Fibroblast of lung (primary cell): Measurements from ENCODE around the gene MON1A. TPM values are rescaled to one million over a fixed set of nuclear protein-coding genes. Genes with fewer than 3 reads are reported as not detected.

Experiments used
- DNase-seq, 2 donors: peaks; one replicate each; pipeline versions ENCODE4 v3.0.0 to v3.0.0-alpha.2; 2010; ENCODE audit warnings: low read depth in 2 of 2
- H2AFZ ChIP-seq: 2 replicates; pipeline ENCODE4 v1.5.1; 2012; ENCODE audit warnings: low read length, control low read depth, inconsistent platforms
- H3K27ac ChIP-seq: 2 replicates; pipeline ENCODE4 v1.5.1; 2011; ENCODE audit warnings: low read length, control low read depth; ENCODE audit not compliant: insufficient read depth
- H3K27me3 ChIP-seq: 2 replicates; pipeline ENCODE4 v1.5.1; 2011; ENCODE audit warnings: mild to moderate bottlenecking, low read length; ENCODE audit not compliant: control insufficient read depth, insufficient read depth
- H3K36me3 ChIP-seq: 2 replicates; pipeline ENCODE4 v1.5.1; 2011; ENCODE audit warnings: low read length; ENCODE audit not compliant: control insufficient read depth, insufficient read depth
- H3K4me1 ChIP-seq: 2 replicates; pipeline ENCODE4 v1.5.1; 2011; ENCODE audit warnings: low read length; ENCODE audit not compliant: control insufficient read depth, insufficient read depth; ENCODE audit errors: extremely low read depth
- H3K4me2 ChIP-seq: 2 replicates; pipeline ENCODE4 v1.5.1; 2011; ENCODE audit warnings: low read length, control low read depth; ENCODE audit not compliant: insufficient read depth; ENCODE audit errors: extremely low read depth
- H3K4me3 ChIP-seq, 4 experiments: fragments of 200-600 bp in 1 of 4; sonication (generic) in 1 of 4; replicated peaks in 1 of 4; 2 replicates each; pipeline ENCODE4 v1.5.1; 2011 to 2016; ENCODE audit warnings: low read length in 4 of 4, low read depth in 3 of 4, mild to moderate bottlenecking in 3 of 4, control low read depth in 2 of 4, inconsistent platforms in 1 of 4, mixed read lengths in 1 of 4; ENCODE audit not compliant: insufficient read depth in 1 of 4; ENCODE audit errors: control extremely low read depth in 1 of 4
- H3K79me2 ChIP-seq: 2 replicates; pipeline ENCODE4 v1.5.1; 2012; ENCODE audit warnings: mild to moderate bottlenecking, low read length, inconsistent platforms; ENCODE audit not compliant: control insufficient read depth, insufficient read depth
- H3K9ac ChIP-seq: 2 replicates; pipeline ENCODE4 v1.5.1; 2011; ENCODE audit warnings: mild to moderate bottlenecking, low read length, control low read depth; ENCODE audit not compliant: insufficient read depth
- H3K9me3 ChIP-seq: 2 replicates; pipeline ENCODE4 v1.5.1; 2012; ENCODE audit warnings: low read depth, low read length; ENCODE audit not compliant: control insufficient read depth, insufficient read depth
- H4K20me1 ChIP-seq: 2 replicates; pipeline ENCODE4 v1.5.1; 2011; ENCODE audit warnings: low read length; ENCODE audit not compliant: control insufficient read depth, insufficient read depth; ENCODE audit errors: extremely low read depth
- EZH2 ChIP-seq: IDR thresholded peaks from 2 replicates; pipeline ENCODE4 v1.5.1; 2012; ENCODE audit warnings: low read length, control low read depth, mild to moderate bottlenecking; ENCODE audit errors: missing control alignments
- polyA minus RNA-seq: library from RNA; depleted of rRNA, polyadenylated mRNA; stranded (reverse); fragments of >200 nt; gene quantifications from 2 replicates; pipeline ENCODE4 v1.2.3, GENCODE V29; 2011; ENCODE audit warnings: low replicate concordance
- polyA plus RNA-seq, 2 donors: library from polyadenylated mRNA; depleted of rRNA in 1 of 2; stranded (reverse) in 1 of 2; unstranded in 1 of 2; fragments of >200 nt; gene quantifications; 2 replicates each; pipeline ENCODE4 v1.2.1, GENCODE V29; 2011 to 2012; ENCODE audit warnings: missing spikeins in 1 of 2
- total RNA-seq: library from RNA; depleted of rRNA; stranded (reverse); fragments of >200 nt; gene quantifications from 2 replicates; pipeline ENCODE4 v1.2.1, GENCODE V29; 2014
- TF ChIP-seq, protein P1 (sequence below), 2 donors: IDR thresholded peaks in 1 of 2; conservative IDR thresholded peaks in 1 of 2; 1 replicate in 1 of 2; 2 replicates in 1 of 2; pipeline ENCODE4 v1.5.1; 2011 to 2012; ENCODE audit warnings: low read length in 2 of 2, control low read depth in 1 of 2, inconsistent platforms in 1 of 2, low read depth in 1 of 2, mild to moderate bottlenecking in 1 of 2

Gene MON1A, protein sequence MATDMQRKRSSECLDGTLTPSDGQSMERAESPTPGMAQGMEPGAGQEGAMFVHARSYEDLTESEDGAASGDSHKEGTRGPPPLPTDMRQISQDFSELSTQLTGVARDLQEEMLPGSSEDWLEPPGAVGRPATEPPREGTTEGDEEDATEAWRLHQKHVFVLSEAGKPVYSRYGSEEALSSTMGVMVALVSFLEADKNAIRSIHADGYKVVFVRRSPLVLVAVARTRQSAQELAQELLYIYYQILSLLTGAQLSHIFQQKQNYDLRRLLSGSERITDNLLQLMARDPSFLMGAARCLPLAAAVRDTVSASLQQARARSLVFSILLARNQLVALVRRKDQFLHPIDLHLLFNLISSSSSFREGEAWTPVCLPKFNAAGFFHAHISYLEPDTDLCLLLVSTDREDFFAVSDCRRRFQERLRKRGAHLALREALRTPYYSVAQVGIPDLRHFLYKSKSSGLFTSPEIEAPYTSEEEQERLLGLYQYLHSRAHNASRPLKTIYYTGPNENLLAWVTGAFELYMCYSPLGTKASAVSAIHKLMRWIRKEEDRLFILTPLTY
- total RNA-seq = 11.8 and 12.2 TPM in 2 replicates
- polyA plus RNA-seq = 6.7 and 9.3 TPM in 2 replicates
- 7.8 and 12.6 TPM in 2 replicates for polyA plus RNA-seq (2012)
- 10.1 and 12.9 TPM in 2 replicates for polyA minus RNA-seq

DNA sequence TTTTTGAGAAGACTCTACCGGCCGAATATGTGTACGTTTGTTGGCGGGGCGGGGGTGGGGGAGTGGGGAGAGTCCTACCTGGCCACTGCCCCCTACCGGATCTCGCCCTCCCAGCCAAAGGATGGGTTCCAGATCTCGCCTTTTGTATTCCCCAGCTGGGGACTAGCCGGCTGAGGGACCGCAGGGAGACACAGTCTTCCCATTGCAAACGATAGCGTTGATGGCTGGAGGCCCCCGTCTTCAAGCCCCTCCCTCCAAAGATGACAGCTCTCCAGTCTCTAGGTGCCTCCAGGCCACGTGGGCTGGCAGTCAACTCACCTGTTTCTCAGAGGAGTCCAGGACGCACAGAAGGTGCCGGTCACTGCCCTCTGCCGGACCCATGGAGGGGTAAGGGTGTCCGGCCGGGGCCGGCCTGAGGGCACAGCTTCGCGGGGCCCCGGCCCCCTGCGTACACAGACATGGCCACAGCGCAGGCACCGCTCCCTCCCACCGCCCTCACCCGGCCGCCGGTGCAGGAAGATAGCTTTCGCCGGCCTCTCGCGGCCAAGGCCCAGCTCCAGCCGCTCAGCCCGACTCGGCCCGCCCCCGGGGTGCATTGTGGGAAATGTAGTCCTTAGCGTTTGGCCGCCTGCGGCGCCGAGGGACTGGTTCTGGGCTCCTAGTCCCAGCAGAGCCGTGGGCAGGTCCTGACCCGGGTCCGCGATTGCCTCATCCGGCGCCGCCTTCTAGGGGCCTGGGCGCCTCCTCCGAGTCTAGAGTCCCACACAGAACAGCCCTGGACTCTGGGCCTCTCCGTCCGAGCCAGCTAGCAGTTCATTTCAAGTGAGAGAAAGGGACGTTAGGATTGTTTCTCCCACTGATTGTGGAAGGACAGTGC, at the start of gene MON1A:
Gene MON1A, minus strand, starts transcription at position 521 of the 877 bp plus-strand sequence. CDS start 16,465 bp downstream, outside the sequence.
- H3K4me3 ChIP-seq = peak within 1 kb of the TSS; percentile 66 to 93 (median 90)
- peak within 1 kb of the TSS; percentile 91 for H3K4me2 ChIP-seq
- peaks cover 2% of the 10 kb centered on the region for H3K79me2 ChIP-seq
- no peaks in the 10 kb centered on the region for H4K20me1 ChIP-seq
- peak within 1 kb of the TSS; percentile 66 for H3K9ac ChIP-seq
- no peaks in the 10 kb centered on the region for H3K36me3 ChIP-seq
- peak within 1 kb of the TSS; percentile 99 for H2AFZ ChIP-seq
- H3K9me3 ChIP-seq = no peaks in the 10 kb centered on the region
- TF ChIP-seq, protein P1, sequence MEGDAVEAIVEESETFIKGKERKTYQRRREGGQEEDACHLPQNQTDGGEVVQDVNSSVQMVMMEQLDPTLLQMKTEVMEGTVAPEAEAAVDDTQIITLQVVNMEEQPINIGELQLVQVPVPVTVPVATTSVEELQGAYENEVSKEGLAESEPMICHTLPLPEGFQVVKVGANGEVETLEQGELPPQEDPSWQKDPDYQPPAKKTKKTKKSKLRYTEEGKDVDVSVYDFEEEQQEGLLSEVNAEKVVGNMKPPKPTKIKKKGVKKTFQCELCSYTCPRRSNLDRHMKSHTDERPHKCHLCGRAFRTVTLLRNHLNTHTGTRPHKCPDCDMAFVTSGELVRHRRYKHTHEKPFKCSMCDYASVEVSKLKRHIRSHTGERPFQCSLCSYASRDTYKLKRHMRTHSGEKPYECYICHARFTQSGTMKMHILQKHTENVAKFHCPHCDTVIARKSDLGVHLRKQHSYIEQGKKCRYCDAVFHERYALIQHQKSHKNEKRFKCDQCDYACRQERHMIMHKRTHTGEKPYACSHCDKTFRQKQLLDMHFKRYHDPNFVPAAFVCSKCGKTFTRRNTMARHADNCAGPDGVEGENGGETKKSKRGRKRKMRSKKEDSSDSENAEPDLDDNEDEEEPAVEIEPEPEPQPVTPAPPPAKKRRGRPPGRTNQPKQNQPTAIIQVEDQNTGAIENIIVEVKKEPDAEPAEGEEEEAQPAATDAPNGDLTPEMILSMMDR (conservative IDR thresholded peaks at IDR 0.05 in 1 of 2, IDR thresholded peaks at IDR 0.05 in 1 of 2; ENCODE audit: low read depth in 1 of 2, low read length in 2 of 2) = peak in 1 of 2 donors; percentile 8
- no peak for TF ChIP-seq EZH2
- H3K4me1 ChIP-seq = peaks cover 4% of the 10 kb centered on the region
- H3K27ac ChIP-seq = peak within 1 kb of the TSS; percentile 48
- DNase-seq = peak; percentile 84 to 91
- no peaks in the 10 kb centered on the region for H3K27me3 ChIP-seq

DNA sequence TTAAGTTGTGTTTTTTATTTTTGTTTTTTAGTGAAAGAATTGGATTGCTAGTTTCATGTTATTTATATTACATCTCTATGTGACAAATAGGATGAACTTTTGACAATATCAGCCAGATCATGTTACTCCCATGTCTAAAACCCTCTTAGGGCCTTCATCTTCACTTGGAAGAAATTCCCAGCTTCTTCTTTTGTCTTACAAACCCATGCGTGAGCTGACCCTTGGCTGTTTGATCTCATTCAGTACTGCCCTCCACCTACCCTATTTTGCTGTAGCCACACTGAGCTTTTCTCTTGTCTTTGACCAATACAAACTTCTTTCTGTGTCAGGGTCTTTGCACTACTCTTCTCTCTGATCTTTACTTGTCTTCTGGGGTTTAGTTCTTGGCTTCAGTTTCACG, 47.3 kb upstream of the MON1A start:
- H3K9me3 ChIP-seq = no peaks in the 10 kb centered on the region
- no peak overlapping the region for H3K9ac ChIP-seq
- H3K4me2 ChIP-seq = no peak overlapping the region
- no peak overlapping the region for H3K4me3 ChIP-seq
- peaks cover 2% of the 10 kb centered on the region for H3K4me1 ChIP-seq
- peaks cover 1% of the 10 kb centered on the region for H3K36me3 ChIP-seq
- no peaks in the 10 kb centered on the region for H3K27me3 ChIP-seq
- H2AFZ ChIP-seq = no peak overlapping the region
- TF ChIP-seq, protein P1 (conservative IDR thresholded peaks at IDR 0.05 in 1 of 2, IDR thresholded peaks at IDR 0.05 in 1 of 2; ENCODE audit: low read depth in 1 of 2, low read length in 2 of 2) = no peak
- TF ChIP-seq EZH2 = no peak
- DNase-seq = no peak
- no peaks in the 10 kb centered on the region for H3K79me2 ChIP-seq
- H3K27ac ChIP-seq = no peak overlapping the region
- no peaks in the 10 kb centered on the region for H4K20me1 ChIP-seq
